C4-2B (cell line): Measurements from ENCODE around the gene NUDCD3.

Experiments used
- ZFX ChIP-seq: fragments of 450-650 bp; IDR thresholded peaks from 2 replicates; pipeline ENCODE4 v1.6.1; 2017
- TF ChIP-seq, protein P1 (sequence below): fragments of 450-650 bp; conservative IDR thresholded peaks from 2 replicates; pipeline ENCODE4 v1.5.1; 2017; ENCODE audit warnings: mild to moderate bottlenecking

DNA sequence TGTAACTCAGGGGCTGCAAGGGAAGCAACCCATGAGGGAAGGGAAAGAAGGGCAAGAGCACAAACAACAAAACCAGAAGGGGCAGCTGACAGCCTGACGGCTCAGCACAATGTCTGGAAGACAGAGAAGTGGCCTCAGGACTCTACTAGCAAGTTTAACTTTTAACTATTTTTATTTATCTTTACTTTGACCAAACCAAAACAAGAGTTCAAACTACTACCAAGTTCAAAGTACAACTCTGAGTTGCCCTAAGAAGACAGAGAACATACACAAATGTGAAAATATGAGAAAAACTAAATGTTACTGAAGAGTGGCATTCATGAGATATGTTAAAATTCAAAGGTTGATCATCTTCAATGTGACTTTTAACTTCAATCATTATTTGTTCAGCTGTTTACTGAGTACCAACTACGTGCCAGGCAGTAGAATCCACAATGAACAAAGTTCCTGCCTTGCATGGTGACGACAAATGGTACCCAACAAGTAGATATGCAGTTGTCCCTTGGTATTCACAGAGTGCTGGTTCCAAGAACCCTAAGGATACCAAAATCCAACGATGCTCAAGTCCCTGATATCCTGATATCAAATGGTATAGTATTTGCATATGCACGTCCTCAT lies 19.7 kb downstream of the NUDCD3 start:
- TF ChIP-seq, protein P1, sequence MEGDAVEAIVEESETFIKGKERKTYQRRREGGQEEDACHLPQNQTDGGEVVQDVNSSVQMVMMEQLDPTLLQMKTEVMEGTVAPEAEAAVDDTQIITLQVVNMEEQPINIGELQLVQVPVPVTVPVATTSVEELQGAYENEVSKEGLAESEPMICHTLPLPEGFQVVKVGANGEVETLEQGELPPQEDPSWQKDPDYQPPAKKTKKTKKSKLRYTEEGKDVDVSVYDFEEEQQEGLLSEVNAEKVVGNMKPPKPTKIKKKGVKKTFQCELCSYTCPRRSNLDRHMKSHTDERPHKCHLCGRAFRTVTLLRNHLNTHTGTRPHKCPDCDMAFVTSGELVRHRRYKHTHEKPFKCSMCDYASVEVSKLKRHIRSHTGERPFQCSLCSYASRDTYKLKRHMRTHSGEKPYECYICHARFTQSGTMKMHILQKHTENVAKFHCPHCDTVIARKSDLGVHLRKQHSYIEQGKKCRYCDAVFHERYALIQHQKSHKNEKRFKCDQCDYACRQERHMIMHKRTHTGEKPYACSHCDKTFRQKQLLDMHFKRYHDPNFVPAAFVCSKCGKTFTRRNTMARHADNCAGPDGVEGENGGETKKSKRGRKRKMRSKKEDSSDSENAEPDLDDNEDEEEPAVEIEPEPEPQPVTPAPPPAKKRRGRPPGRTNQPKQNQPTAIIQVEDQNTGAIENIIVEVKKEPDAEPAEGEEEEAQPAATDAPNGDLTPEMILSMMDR: no peak
- TF ChIP-seq ZFX: no peak
